Stromal cell of bone marrow (primary cell): Measurements from ENCODE around the gene FRMD6.
"Not testable (repeated sequence)": the region's sequence is repeated elsewhere in the genome, so short reads cannot be mapped to it uniquely, and the experiment has no call there.

ENCODE experiments used
- DNase-seq: peaks from one replicate; pipeline ENCODE4 v3.0.0-alpha.2; 2012; ENCODE audit warnings: low read depth

FRMD6 gene

GRCh38 chr14:51630987-51631386 lies 20.7 kb upstream of the FRMD6 start:
- DNase-seq: no peak

GRCh38 chr14:51633298-51633697 lies 18.4 kb upstream of the FRMD6 start:
- not testable (repeated sequence) for DNase-seq

GRCh38 chr14:51636109-51636508 lies 15.6 kb upstream of the FRMD6 start:
- no peak for DNase-seq

DNA sequence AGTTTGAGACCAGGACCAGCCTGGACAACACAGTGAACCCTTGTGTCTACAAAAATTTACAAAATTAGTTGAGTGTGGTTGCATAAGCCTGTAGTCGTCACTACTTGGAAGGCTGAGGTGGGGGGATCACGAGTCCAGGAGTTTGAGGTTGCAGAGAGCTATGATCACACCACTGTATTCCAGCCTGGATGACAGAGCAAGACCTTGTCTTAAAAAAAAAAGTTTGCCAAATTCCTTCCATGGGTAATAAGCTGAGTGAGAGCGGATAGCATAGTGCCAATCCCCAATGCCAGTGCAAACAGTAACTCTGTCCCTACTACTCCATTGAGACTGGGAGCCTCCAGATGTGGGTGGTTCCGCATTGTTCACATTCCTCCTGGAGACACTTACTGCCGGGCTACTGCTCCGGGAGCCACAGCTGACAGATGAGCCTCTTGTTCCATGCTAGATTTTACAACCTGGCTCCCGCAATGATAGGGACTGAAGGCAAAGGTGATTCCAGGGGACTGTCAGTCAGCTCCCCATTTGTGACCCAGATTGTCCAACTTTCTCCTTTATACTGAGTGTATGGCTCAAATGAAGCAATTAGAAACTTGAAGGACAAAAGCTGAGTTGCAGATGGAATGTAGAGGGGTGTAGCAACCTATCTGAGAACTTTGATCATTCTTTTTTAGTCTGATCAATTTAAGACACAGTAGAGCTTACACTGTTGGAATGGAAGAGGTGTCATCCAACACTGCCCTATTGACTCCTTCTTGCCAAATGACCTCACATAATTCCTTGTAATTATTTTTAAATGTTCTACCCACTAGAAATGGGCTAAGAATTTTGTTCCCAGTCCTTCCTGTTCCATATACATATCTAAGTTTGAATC lies 13.4 kb upstream of the FRMD6 start:
- DNase-seq: peak; percentile 73

GRCh38 chr14:51639668-51640316 lies 11.9 kb upstream of the FRMD6 start:
- no peak for DNase-seq

DNA sequence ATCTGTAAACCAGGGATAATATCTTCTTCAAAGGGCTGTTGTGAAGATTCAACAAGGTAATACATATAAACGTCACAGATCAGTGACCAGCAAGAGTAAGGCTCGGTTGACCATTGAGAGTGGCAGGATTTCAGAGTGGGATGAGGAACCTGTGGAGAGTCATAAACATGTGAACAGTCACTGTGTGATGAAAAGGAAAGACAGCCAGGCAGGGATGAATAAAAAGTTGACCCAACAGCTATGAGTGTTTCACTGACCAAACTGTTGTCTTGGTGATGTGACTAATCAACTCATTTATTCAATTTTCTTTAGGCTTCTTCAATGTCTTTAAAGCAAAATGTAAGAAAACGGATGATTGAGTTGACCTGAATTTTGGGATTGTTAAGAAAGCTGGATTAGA lies 8.6 kb upstream of the FRMD6 start:
- DNase-seq: peak; percentile 89

DNA sequence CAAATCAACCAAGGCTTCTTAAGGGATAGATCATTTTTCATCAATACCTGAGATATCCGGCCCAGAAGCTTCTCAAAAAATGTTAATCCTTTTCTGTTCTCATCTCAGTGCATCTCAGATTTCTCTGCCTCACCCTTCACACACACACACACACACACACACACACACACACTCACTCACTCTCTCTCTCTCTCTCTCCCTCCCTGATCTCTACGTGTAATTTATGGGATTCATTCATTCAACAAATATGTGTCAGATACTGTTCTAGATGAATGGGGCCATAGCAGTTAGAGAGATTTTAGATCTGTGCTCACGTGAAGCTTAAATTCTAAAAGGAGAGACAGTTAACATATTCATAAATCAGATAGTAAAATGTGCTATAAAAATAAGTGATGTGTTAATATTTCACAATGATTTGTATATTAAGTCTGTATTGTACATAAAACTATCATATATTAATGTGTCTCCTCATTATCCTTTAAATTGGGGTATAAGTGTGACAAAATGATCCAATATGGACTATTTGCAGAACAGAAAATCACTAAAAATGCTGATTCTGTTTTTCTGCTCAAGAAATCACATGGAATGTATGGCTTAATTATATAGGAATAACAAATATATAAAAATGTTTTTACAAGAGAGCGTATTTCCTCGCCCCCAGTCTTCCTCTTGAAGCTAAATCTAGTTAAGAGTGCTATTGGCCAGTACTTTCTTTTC lies 7.3 kb upstream of the FRMD6 start:
- DNase-seq: no peak

- DNase-seq: no peak
Measured at GRCh38 chr14:51648296-51648695, 3.4 kb upstream of the FRMD6 start.

GRCh38 chr14:51650716-51651387 lies 858 bp upstream of the FRMD6 start:
- no peak for DNase-seq

GRCh38 chr14:51652168-51653078 lies 713 bp downstream of the FRMD6 start:
- DNase-seq: no peak

GRCh38 chr14:51653079-51653774 lies 1.5 kb downstream of the FRMD6 start:
- DNase-seq: peak; percentile 72

DNA sequence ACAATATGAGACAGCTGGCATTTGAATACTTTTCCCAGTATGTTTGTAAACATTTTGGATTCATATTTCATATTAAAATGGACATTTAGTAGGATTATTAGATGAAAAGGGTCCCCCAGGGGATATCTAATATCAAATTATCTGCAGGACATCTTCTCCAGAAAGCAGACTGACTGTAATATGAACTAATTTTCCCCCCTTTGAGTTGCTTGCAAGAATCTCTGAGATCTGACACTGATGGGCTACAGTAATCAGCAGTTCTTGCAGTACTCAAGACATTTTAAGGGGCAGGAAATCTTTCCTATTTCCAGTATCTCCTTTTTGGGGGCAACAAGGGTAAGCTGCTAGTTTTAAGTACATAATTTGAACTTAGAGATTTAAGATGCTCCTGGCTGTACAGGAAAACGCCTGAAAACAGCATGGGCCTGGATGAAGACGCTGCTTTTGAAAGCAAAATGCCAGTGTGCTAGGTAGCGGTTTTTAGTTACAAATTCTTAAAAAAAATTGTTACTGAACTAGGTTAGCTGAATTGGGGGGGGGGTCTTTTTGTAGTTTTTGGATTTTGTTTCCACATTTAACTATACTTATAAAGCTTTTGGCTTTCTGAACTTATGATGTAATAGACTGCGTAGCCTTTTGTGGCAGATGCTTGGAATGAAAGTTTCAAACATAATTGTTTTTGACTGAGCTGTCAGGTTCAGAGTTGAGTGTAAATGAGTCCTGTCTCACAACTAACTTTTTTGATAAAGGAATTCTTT lies 2.2 kb downstream of the FRMD6 start:
- no peak for DNase-seq

DNA sequence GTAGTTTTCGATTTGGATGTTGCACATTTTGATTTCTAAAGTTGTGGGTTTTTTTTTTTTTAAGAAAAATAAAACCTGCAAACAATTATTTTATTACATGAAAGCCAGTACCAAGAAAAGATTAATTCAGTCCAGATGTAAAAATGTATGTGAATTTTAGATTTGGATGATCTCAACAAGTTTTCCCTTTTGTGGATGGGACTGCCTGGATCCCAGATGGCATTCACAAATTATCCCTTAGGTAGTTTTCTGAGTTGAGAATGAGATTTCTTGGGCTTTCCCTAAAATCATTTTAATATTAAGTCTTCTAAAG lies 2.8 kb downstream of the FRMD6 start:
- DNase-seq: no peak

DNA sequence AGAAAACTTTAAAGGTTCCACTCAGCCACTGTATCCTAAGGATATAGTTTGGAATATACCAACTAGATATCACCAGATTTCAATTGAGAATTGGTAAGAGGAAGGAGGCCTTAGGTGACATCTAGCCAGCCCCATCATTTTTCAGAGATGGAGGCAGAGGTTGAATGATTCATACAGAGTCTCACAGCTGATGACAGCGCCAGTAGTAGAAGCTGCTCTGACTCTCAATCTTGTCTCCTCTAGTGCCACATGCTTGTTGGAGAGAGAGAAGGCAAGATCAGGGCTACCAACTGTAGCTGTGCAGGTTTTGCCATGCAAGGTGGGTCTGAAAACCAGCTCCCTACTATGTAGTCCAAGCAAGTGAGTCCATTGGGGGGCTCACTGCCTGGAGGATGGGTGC lies 6.1 kb downstream of the FRMD6 start:
- no peak for DNase-seq

DNA sequence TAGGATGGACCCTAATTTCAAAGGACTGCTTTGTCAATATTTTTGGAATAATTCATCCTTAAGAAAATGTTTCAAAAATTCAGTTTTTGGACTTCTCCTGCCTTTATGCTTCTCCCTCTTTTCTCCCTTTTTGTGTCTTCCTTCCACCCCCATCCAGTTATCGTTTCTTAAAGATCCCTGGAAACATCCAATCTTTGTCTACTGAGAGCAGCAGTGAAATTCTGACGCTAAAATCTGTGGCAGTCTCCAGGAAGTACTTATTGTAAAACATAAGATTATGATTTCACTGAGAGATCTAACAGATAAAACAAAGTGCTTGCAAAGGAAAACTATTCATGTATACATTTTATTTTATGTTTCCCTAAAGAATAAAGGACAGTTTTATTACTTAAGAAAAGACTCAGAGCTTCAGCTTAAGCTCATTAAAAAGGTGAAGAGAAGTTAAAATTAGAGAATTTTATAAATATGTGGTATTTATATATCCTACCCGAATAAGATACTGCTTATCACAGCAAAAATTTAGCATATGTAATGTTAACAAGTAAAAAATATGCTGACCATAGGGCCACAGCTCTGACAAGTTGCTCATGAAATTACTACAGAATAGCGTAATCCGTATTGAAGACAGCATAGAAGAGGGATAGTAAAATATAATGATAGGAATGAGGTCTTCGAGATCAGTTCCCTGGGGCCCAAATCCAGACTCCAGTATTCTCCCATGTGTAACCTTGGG lies 6.9 kb downstream of the FRMD6 start:
- no peak for DNase-seq

DNA sequence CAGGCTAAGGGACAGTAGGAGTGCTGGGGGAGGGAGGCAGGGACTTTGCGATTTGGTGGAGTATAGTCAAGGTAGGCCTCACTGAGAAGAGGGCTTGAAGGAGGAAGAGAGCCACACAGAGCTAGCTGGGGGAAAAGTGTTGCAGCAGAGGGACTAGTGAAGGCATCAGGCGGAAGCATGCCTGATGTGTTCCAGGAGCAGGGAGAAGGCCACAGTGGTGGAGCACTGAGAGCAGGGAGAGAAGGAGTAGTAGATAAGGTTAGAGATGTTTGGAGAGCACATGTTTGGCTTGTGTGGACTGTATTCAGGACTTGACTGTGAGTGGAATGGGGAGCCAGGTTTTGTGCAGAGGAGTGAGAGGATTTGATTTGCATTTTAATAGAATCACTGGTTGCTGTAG lies 9.0 kb downstream of the FRMD6 start:
- DNase-seq: no peak

DNA sequence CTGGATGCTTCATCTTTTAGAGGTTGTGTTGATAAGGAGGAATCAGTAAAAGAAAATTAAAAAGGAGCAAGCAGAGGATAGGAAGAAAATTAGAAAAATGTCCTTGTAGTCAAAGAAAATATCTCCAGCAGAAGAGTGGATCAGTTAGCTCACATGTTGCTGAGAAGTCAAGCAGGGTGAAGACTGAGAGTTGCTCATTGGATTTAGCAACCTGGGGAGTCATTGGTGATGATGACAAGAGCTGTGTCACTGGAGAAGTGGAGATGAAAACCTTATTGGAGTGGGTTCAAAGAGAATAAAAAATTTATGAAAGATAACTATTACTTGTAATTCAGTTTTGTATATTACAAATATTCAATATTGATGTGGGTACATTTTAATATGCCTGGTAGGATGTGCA lies 9.8 kb downstream of the FRMD6 start:
- no peak for DNase-seq

GRCh38 chr14:51663783-51664326 lies 12.1 kb downstream of the FRMD6 start:
- no peak for DNase-seq

GRCh38 chr14:51666070-51666469 lies 14.4 kb downstream of the FRMD6 start:
- no peak for DNase-seq
